HL-60 (cell line): ENCODE results near the gene ESX1.

ENCODE experiments used
- POLR2AphosphoS5 ChIP-seq: IDR thresholded peaks from 2 replicates; pipeline ENCODE4 v1.6.1; 2012; ENCODE audit warnings: low read depth
- TF ChIP-seq, protein P1 (sequence below): IDR thresholded peaks from one replicate; pipeline ENCODE4 v1.5.1; 2011; ENCODE audit warnings: low read length, control low read depth, inconsistent platforms; ENCODE audit not compliant: insufficient read depth

DNA sequence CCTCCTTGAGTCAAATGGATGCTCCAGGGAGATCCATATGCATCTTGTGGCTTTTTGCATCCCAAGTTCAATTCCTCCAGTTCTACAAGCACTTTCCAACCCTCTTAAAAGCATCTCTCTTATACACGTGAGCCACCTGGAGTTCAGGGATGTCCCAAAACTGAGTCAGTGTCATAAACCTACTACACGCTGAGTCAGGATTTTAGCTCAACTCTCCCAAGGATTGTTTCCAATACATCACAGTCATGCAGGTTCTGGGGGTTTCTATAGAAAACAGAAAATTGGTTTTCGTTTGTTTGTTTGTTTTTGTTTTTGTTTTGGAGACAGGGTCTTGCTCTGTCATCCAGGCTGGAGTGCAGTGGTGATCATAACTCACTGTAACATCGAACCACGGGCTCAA, 25.9 kb upstream of the ESX1 start:
- TF ChIP-seq, protein P1, sequence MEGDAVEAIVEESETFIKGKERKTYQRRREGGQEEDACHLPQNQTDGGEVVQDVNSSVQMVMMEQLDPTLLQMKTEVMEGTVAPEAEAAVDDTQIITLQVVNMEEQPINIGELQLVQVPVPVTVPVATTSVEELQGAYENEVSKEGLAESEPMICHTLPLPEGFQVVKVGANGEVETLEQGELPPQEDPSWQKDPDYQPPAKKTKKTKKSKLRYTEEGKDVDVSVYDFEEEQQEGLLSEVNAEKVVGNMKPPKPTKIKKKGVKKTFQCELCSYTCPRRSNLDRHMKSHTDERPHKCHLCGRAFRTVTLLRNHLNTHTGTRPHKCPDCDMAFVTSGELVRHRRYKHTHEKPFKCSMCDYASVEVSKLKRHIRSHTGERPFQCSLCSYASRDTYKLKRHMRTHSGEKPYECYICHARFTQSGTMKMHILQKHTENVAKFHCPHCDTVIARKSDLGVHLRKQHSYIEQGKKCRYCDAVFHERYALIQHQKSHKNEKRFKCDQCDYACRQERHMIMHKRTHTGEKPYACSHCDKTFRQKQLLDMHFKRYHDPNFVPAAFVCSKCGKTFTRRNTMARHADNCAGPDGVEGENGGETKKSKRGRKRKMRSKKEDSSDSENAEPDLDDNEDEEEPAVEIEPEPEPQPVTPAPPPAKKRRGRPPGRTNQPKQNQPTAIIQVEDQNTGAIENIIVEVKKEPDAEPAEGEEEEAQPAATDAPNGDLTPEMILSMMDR: no peak
- no peak for TF ChIP-seq POLR2AphosphoS5
